Activated naive CD8-positive, alpha-beta T cell treated with anti-CD3 and anti-CD28 coated beads, Interleukin-2, amount 10 ng/mL, durations not matched to agents 7 days and 5 days (primary cell): Measurements from ENCODE around the gene RUNDC1. TPM values are rescaled to one million over a fixed set of nuclear protein-coding genes. Genes with fewer than 3 reads are reported as not detected.
A peak's percentile ranks its signal among the peaks of the same experiment; 100 is the strongest.
"Not testable (repeated sequence)": the region's sequence is repeated elsewhere in the genome, so short reads cannot be mapped to it uniquely, and the experiment has no call there.

ENCODE experiments used
- ATAC-seq: fragments of 150-1000 bp; cut with Tn5 transposase; one replicate; pipeline ENCODE4 v1.10.0; 2021; ENCODE audit warnings: low read depth, moderate library complexity
- POLR2A ChIA-PET: fragments of 350-600 bp; sonication (Branson Sonifier 250); formaldehyde crosslinking; loops from one replicate; lab custom pipeline; 2021; ENCODE audit warnings: antibody characterized with exemption; lab: Charles Lee
- DNase-seq: peaks from one replicate; pipeline ENCODE4 v3.0.0; 2021
- H3K27ac Mint-ChIP-seq: one replicate; pipeline ENCODE4 v1.8.0; 2022; ENCODE audit warnings: mild to moderate bottlenecking, mixed read lengths
- H3K27me3 Mint-ChIP-seq: one replicate; pipeline ENCODE4 v1.8.0; 2022; ENCODE audit warnings: mild to moderate bottlenecking, moderate library complexity, mixed read lengths
- H3K36me3 Mint-ChIP-seq: one replicate; pipeline ENCODE4 v1.8.0; 2021; ENCODE audit warnings: mild to moderate bottlenecking, mixed read lengths
- H3K4me1 Mint-ChIP-seq: one replicate; pipeline ENCODE4 v1.8.0; 2021; ENCODE audit warnings: mixed read lengths
- H3K4me3 Mint-ChIP-seq: one replicate; pipeline ENCODE4 v1.8.0; 2022; ENCODE audit warnings: mild to moderate bottlenecking, moderate library complexity, mixed read lengths
- H3K9me3 Mint-ChIP-seq: one replicate; pipeline ENCODE4 v1.8.0; 2021; ENCODE audit warnings: mixed read lengths
- total RNA-seq, 2 experiments: library from RNA; stranded (reverse); gene quantifications; one replicate each; pipeline ENCODE4 v1.2.3, GENCODE V29; 2021

RUNDC1 gene
- total RNA-seq, 2 experiments from 2014 or later: 16.5 to 17.8 TPM

GRCh38 chr17:42975701-42976100 is 4.7 kb upstream of the RUNDC1 start:
- H3K27ac Mint-ChIP-seq, H3K27me3 Mint-ChIP-seq, H3K9me3 Mint-ChIP-seq, POLR2A ChIA-PET, H3K36me3 Mint-ChIP-seq, ATAC-seq, DNase-seq, H3K4me3 Mint-ChIP-seq: not testable (repeated sequence)
- peaks cover 14% of the 10 kb centered on the region for H3K4me1 Mint-ChIP-seq

GRCh38 chr17:42979511-42980273 is 673 bp upstream of the RUNDC1 start, which contains the start of gene PTGES3L:
TSS of gene PTGES3L (minus strand) at chr17:42980080. CDS start at chr17:42980053, 27 bp downstream.
- H3K27me3 Mint-ChIP-seq: peaks cover 3% of the 10 kb centered on the region
- H3K36me3 Mint-ChIP-seq: peaks cover 7% of the 10 kb centered on the region
- peak within 1 kb of the TSS; percentile 99 for H3K4me3 Mint-ChIP-seq
- peak; percentile 40 for ATAC-seq
- H3K27ac Mint-ChIP-seq: peak within 1 kb of the TSS; percentile 97
- POLR2A ChIA-PET: interaction anchor here (0.5 to 0.9 kb wide), 3 partner anchors 18 to 388 kb away, joined by 3 to 4 read pairs (median 4); partner anchors contain the start of genes BECN1 and RPL27
- H3K9me3 Mint-ChIP-seq: no peaks in the 10 kb centered on the region
- peak; percentile 52 for DNase-seq
- peaks cover 31% of the 10 kb centered on the region for H3K4me1 Mint-ChIP-seq

DNA sequence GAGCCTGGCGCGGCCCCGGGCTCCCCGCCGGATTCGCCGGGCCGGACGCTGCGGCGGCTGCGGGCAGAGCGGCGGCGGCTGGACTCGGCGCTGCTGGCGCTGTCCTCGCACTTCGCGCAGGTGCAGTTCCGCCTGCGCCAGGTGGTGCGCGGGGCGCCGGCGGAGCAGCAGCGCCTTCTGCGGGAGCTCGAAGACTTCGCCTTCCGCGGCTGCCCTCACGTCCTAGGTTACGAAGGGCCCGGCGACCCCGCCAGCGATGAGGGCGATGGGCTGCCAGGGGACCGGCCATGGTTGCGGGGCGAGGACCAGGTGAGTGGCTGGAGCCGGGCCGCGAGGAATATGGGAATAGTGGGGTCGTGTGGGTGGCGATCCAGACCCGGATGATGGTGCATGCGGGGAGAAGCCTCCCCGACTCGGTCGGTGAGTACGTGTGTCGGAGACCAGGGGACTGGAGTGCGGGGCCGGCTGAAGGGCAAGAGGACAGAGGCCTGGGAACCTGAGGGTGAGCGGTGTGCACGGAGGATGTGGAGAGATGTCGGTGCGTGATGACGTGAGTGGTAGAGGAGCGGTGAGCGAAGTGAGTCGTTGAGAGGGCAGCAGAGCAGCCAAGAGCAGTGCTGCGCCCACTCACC is 517 bp downstream of the RUNDC1 start:
- ATAC-seq: peak; percentile 76
- Mint-ChIP-seq H3K27ac (peak overlapping the region; percentile 96), H3K4me1 (peaks cover 32% of the 10 kb centered on the region), H3K36me3 (peaks cover 14% of the 10 kb centered on the region), H3K27me3 (peaks cover 3% of the 10 kb centered on the region), H3K4me3 (peak overlapping the region; percentile 99), H3K9me3 (no peaks in the 10 kb centered on the region)
- POLR2A ChIA-PET: interaction anchor here (1.0 to 1.6 kb wide), 4 partner anchors 17 to 380 kb away, joined by 3 to 12 read pairs (median 4); partner anchors contain the start of genes BECN1 and RPL27
- DNase-seq: peak; percentile 70

DNA sequence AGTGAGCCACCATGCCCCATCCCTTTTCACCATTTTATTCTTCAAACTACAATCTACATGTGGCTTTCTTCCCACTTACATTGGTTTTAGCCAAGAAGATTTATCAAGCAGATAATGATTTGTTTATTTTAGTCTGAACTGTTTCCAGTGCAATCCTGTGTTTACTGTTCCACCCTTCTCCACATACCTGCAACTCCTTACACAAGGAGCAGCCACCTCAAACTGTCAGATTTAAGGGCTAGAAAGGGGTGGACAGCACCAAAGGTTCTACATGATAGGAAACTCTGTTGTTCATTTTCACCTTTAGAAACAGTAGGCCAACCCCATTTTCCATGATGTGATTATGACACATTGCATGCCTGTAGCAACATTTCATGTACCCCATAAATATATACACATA is 1.9 kb downstream of the RUNDC1 start:
- no peak for ATAC-seq
- H3K27ac Mint-ChIP-seq: peak overlapping the region; percentile 12
- POLR2A ChIA-PET: interaction anchor here (0.7 kb wide), 1 partner anchor 16 kb away, joined by 3 read pairs; the partner anchor contains the start of gene RPL27

DNA sequence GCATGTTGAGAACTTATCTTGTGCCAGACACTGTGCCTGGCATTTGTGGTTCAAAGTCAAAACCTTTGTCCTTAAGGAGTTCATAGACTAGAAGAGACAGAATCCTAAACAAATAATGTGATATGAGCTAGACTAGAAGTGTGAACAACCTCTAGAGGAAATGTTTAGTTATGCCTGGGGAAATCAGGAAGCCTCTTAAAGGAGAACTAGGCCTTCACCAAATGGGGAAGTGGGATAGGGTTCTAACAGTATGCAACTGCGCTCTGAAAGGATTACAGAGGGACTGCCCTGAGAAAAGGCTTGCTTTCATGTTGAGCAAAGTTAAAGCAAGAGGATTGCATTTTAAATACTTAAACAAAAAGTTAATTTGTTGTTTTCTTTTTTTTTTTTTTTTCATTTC is 4.9 kb downstream of the RUNDC1 start:
- H3K36me3 Mint-ChIP-seq: peaks cover 29% of the 10 kb centered on the region
- H3K4me3 Mint-ChIP-seq: no peak overlapping the region
- H3K9me3 Mint-ChIP-seq: no peaks in the 10 kb centered on the region
- H3K4me1 Mint-ChIP-seq: peaks cover 24% of the 10 kb centered on the region
- no peak overlapping the region for H3K27ac Mint-ChIP-seq
- no peaks in the 10 kb centered on the region for H3K27me3 Mint-ChIP-seq
- DNase-seq (no peak), ATAC-seq (no peak)
- POLR2A ChIA-PET: no interaction called here

More for the DNA sequence above, 1.9 kb downstream of the RUNDC1 start:
- Mint-ChIP-seq H3K4me3 (peak overlapping the region; percentile 99), H3K27me3 (peaks cover 3% of the 10 kb centered on the region), H3K9me3 (no peaks in the 10 kb centered on the region), H3K4me1 (peaks cover 32% of the 10 kb centered on the region), H3K36me3 (peaks cover 17% of the 10 kb centered on the region)
- DNase-seq: no peak

GRCh38 chr17:42989141-42989540 is 8.8 kb downstream of the RUNDC1 start:
- DNase-seq (no peak), ATAC-seq (no peak)
- peaks cover 33% of the 10 kb centered on the region for H3K36me3 Mint-ChIP-seq
- peaks cover 9% of the 10 kb centered on the region for H3K4me1 Mint-ChIP-seq
- H3K27ac Mint-ChIP-seq: no peak overlapping the region
- POLR2A ChIA-PET: no interaction called here
- H3K9me3 Mint-ChIP-seq: no peaks in the 10 kb centered on the region
- no peak overlapping the region for H3K4me3 Mint-ChIP-seq
- no peaks in the 10 kb centered on the region for H3K27me3 Mint-ChIP-seq

- no peak overlapping the region for H3K4me3 Mint-ChIP-seq
- ATAC-seq (no peak), DNase-seq (no peak)
- H3K27me3 Mint-ChIP-seq: no peaks in the 10 kb centered on the region
- peaks cover 34% of the 10 kb centered on the region for H3K36me3 Mint-ChIP-seq
- no peak overlapping the region for H3K27ac Mint-ChIP-seq
- POLR2A ChIA-PET: no interaction called here
- no peaks in the 10 kb centered on the region for H3K9me3 Mint-ChIP-seq
- H3K4me1 Mint-ChIP-seq: peaks cover 6% of the 10 kb centered on the region
These were observed 9.6 kb downstream of the RUNDC1 start for GRCh38 chr17:42989726-42990652.

DNA sequence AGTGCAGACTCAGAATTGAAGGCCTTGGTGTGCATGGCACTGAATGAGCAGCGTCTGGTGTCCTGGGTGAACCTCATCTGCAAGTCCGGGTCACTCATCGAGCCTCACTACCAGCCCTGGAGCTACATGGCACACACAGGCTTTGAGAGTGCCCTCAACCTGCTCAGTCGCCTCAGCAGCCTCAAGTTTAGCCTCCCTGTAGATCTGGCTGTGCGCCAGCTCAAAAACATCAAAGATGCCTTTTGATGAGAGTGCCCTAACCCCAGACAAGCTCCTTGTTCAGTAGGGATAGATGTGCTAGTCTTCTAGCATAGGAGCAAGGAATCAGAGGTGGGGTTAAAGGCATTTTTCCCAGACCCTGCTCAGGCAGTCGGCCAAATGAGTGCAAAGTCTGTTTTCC is 11.1 kb downstream of the RUNDC1 start:
- H3K4me1 Mint-ChIP-seq: peaks cover 1% of the 10 kb centered on the region
- POLR2A ChIA-PET: no interaction called here
- no peaks in the 10 kb centered on the region for H3K9me3 Mint-ChIP-seq
- no peak for DNase-seq
- no peak overlapping the region for H3K27ac Mint-ChIP-seq
- no peak overlapping the region for H3K4me3 Mint-ChIP-seq
- peaks cover 24% of the 10 kb centered on the region for H3K36me3 Mint-ChIP-seq
- ATAC-seq: no peak
- no peaks in the 10 kb centered on the region for H3K27me3 Mint-ChIP-seq

DNA sequence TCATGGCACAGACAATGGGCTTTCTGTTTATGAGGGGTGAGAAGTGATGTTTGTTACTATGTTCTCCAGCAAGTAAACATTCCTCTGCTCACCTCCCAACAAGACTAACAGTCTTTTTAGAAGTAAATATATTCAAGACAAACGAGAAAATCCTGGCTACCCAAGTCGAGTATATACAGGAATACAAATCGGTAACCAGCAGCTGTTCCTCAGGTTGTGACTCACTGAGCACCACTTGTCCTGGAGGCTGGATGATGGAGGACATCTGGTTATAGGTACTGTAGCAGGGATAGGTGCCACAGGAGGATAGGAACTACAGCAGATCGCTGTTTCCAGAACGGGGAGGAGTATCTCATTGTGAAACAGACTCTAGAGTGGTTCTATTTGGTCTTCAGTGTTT is 12.5 kb downstream of the RUNDC1 start:
- DNase-seq: no peak
- no peak for ATAC-seq
- Mint-ChIP-seq H3K27me3 (no peaks in the 10 kb centered on the region), H3K4me3 (no peak overlapping the region), H3K4me1 (peaks cover 11% of the 10 kb centered on the region), H3K36me3 (peaks cover 22% of the 10 kb centered on the region), H3K9me3 (no peaks in the 10 kb centered on the region), H3K27ac (no peak overlapping the region)
- POLR2A ChIA-PET: interaction anchor here (0.6 kb wide), 1 partner anchor 426 kb away, joined by 3 read pairs; the partner anchor contains the start of gene MLX

GRCh38 chr17:42993913-42994312 is 13.5 kb downstream of the RUNDC1 start:
- not testable (repeated sequence) for H3K27ac Mint-ChIP-seq, H3K9me3 Mint-ChIP-seq, H3K27me3 Mint-ChIP-seq, DNase-seq, ATAC-seq, H3K4me3 Mint-ChIP-seq
- POLR2A ChIA-PET: interaction anchor here (0.8 kb wide), 1 partner anchor 11 kb away, joined by 6 read pairs; no protein-coding TSS in a partner anchor
- Mint-ChIP-seq H3K36me3 (peaks cover 21% of the 10 kb centered on the region), H3K4me1 (peaks cover 12% of the 10 kb centered on the region)

DNA sequence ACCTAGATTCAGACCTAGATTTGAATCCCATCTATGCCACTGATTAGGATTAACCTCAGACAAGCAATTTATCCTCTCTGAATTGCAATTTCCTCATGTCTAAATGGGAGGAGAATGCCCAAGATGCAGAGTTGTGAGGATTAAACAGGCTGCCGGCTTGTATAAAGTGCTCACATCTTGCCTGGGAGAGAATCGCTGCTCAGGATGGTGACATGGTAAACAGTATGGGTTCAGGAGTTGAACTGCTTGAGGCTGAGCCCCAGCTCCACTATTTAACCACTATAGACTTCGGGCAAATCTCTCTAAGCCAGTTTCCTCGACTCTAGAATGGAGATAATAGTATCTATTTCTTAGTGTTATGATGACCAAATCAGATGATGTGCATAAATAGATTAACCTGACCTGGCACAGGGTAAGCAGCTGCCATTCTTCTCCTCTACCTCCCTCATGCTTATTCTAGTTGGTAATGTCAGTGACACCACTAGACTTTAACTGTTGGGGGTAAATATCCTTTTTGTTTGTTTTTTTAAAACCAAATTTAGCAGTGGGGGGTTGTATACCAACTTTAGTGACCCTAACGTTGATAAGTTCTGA is 17.1 kb downstream of the RUNDC1 start:
- H3K9me3 Mint-ChIP-seq: no peaks in the 10 kb centered on the region
- H3K36me3 Mint-ChIP-seq: peaks cover 26% of the 10 kb centered on the region
- H3K27ac Mint-ChIP-seq: peak overlapping the region; percentile 84
- peaks cover 27% of the 10 kb centered on the region for H3K4me1 Mint-ChIP-seq
- ATAC-seq: no peak
- H3K4me3 Mint-ChIP-seq: peak overlapping the region; percentile 92
- POLR2A ChIA-PET: interaction anchor here (0.6 to 2.6 kb wide), 34 partner anchors 10 to 724 kb away, joined by 3 to 65 read pairs (median 6); partner anchors contain the start of genes AARSD1, AOC2, BECN1 and BRCA1
- H3K27me3 Mint-ChIP-seq: no peaks in the 10 kb centered on the region
- DNase-seq: no peak
